T-helper 1 cell (primary cell): ENCODE measurements around the gene KIF5C.

Experiments used
- DNase-seq, 5 donors: peaks; one replicate each; pipeline ENCODE4 v3.0.0-alpha.2; 2012 to 2020

The KIF5C gene

GRCh38 chr2:148926291-148926961, 51.4 kb downstream of the KIF5C start:
- DNase-seq = peak in 4 of 5 donors; percentile 17 to 71 (median 28)

- peak in 2 of 5 donors; percentile 6 to 73 for DNase-seq
Measured at GRCh38 chr2:148926981-148927401, 52.0 kb downstream of the KIF5C start.

- no peak for DNase-seq
Measured at GRCh38 chr2:148928395-148928794, 53.4 kb downstream of the KIF5C start.

GRCh38 chr2:148930046-148930775, 55.2 kb downstream of the KIF5C start:
- DNase-seq = no peak

- DNase-seq = no peak
Measured at GRCh38 chr2:148932536-148932935, 57.5 kb downstream of the KIF5C start.

- DNase-seq = no peak
Measured at GRCh38 chr2:148933456-148933855, 58.4 kb downstream of the KIF5C start.

GRCh38 chr2:148935791-148936190, 60.8 kb downstream of the KIF5C start:
- DNase-seq = no peak

- DNase-seq = no peak
Measured at GRCh38 chr2:148936857-148937450, 61.9 kb downstream of the KIF5C start.

GRCh38 chr2:148939271-148939670, 64.2 kb downstream of the KIF5C start:
- no peak for DNase-seq

- DNase-seq = no peak
Measured at GRCh38 chr2:148943097-148943496, 68.1 kb downstream of the KIF5C start.

GRCh38 chr2:148944536-148944935, 69.5 kb downstream of the KIF5C start:
- DNase-seq = no peak

- DNase-seq = no peak
Measured at GRCh38 chr2:148947299-148947698, 72.3 kb downstream of the KIF5C start.

- DNase-seq = no peak
Measured at GRCh38 chr2:148948868-148949267, 73.8 kb downstream of the KIF5C start.

- DNase-seq = no peak
Measured at GRCh38 chr2:148949348-148949747, 74.3 kb downstream of the KIF5C start.

GRCh38 chr2:148952621-148953020, 77.6 kb downstream of the KIF5C start:
- DNase-seq = no peak

GRCh38 chr2:148953426-148953825, 78.4 kb downstream of the KIF5C start:
- DNase-seq = no peak

GRCh38 chr2:148954536-148954935, 79.5 kb downstream of the KIF5C start:
- DNase-seq = no peak

GRCh38 chr2:148955798-148956197, 80.8 kb downstream of the KIF5C start:
- DNase-seq = no peak

GRCh38 chr2:148957023-148957422, 82.0 kb downstream of the KIF5C start:
- DNase-seq = peak in 1 of 5 donors; percentile 0

- no peak for DNase-seq
Measured at GRCh38 chr2:148959745-148960144, 84.7 kb downstream of the KIF5C start.

GRCh38 chr2:148960483-148960882, 85.5 kb downstream of the KIF5C start:
- no peak for DNase-seq

- DNase-seq = no peak
Measured at GRCh38 chr2:148963461-148963860, 88.4 kb downstream of the KIF5C start.

GRCh38 chr2:148965623-148966437, 90.8 kb downstream of the KIF5C start:
- DNase-seq = no peak
